ENCODE results near the gene VIT.
"Not testable (repeated sequence)": the region's sequence is repeated elsewhere in the genome, so short reads cannot be mapped to it uniquely, and the experiment has no call there.

VIT gene

GRCh38 chr2:36818542-36818941 is 122.0 kb downstream of the VIT start:
- TF ChIP-seq CTCF (IDR thresholded peaks at IDR 0.05; ENCODE audit: insufficient read depth, missing control alignments): no peak
- no peak for DNase-seq (ENCODE audit: insufficient read length, low spot score)
- no peak for FAIRE-seq

- TF ChIP-seq CTCF (IDR thresholded peaks at IDR 0.05; ENCODE audit: insufficient read depth, missing control alignments): no peak
- no peak for FAIRE-seq
- DNase-seq (ENCODE audit: insufficient read length, low spot score): no peak
These were observed 122.7 kb downstream of the VIT start for GRCh38 chr2:36819095-36819711.

GRCh38 chr2:36820942-36821605 is 124.6 kb downstream of the VIT start:
- FAIRE-seq: no peak
- DNase-seq (ENCODE audit: insufficient read length, low spot score): no peak
- no peak for TF ChIP-seq CTCF (IDR thresholded peaks at IDR 0.05; ENCODE audit: insufficient read depth, missing control alignments)

GRCh38 chr2:36823862-36824261 is 127.4 kb downstream of the VIT start:
- TF ChIP-seq CTCF (IDR thresholded peaks at IDR 0.05; ENCODE audit: insufficient read depth, missing control alignments): no peak
- DNase-seq (ENCODE audit: insufficient read length, low spot score) (no peak), FAIRE-seq (no peak)

- FAIRE-seq (no peak), DNase-seq (ENCODE audit: insufficient read length, low spot score) (no peak)
- TF ChIP-seq CTCF (IDR thresholded peaks at IDR 0.05; ENCODE audit: insufficient read depth, missing control alignments): no peak
These were observed 127.8 kb downstream of the VIT start for GRCh38 chr2:36824273-36824672.

- FAIRE-seq; DNase-seq (ENCODE audit: insufficient read length, low spot score): not testable (repeated sequence)
These were observed 128.2 kb downstream of the VIT start for GRCh38 chr2:36824683-36825082.

GRCh38 chr2:36831185-36831584 is 134.7 kb downstream of the VIT start:
- no peak for DNase-seq (ENCODE audit: insufficient read length, low spot score)
- FAIRE-seq: no peak
- TF ChIP-seq CTCF (IDR thresholded peaks at IDR 0.05; ENCODE audit: insufficient read depth, missing control alignments): no peak

All from D721Med (cell line).